H1 (cell line): Measurements from ENCODE around the gene LRRC26. TPM values are rescaled to one million over a fixed set of nuclear protein-coding genes. Genes with fewer than 3 reads are reported as not detected.

Source experiments
- CTCF ChIA-PET: fragments of 300-600 bp; sonication (Branson Sonifier 250); formaldehyde crosslinking; loops from one replicate; lab custom pipeline; 2021; ENCODE audit not compliant: partially characterized antibody; lab: Charles Lee
- POLR2A ChIA-PET: fragments of 300-600 bp; sonication (Branson Sonifier 250); formaldehyde crosslinking; loops from one replicate; lab custom pipeline; 2021; ENCODE audit warnings: inconsistent platforms; ENCODE audit not compliant: partially characterized antibody; lab: Charles Lee
- DNase-seq, 2 experiments: peaks; one replicate each; pipeline versions ENCODE4 v3.0.0 to v3.0.0-alpha.2; 2010 to 2022; ENCODE audit warnings: low spot score in 2 of 2, low read depth in 1 of 2, mixed read lengths in 1 of 2
- FAIRE-seq: peaks from 2 replicates; lab custom pipeline; 2011; peaks lifted over from hg19 to GRCh38; lab: Jason Lieb, UNC
- H2AFZ ChIP-seq: 2 replicates; pipeline ENCODE4 v1.8.1; 2012; ENCODE audit warnings: low read length, inconsistent platforms
- H2AK5ac ChIP-seq: 2 replicates; pipeline ENCODE4 v1.6.1; 2013; ENCODE audit warnings: low read depth, low read length
- H2BK120ac ChIP-seq: replicated peaks from 2 replicates; pipeline ENCODE3; 2013; ENCODE audit warnings: low read depth, low read length, inconsistent platforms
- H2BK12ac ChIP-seq: 2 replicates; pipeline ENCODE4 v1.6.1; 2013; ENCODE audit warnings: low read depth, low read length
- H2BK15ac ChIP-seq: 2 replicates; pipeline ENCODE4 v1.6.1; 2013; ENCODE audit warnings: low read length
- H2BK20ac ChIP-seq: 2 replicates; pipeline ENCODE4 v1.6.1; 2013; ENCODE audit warnings: low read length
- H2BK5ac ChIP-seq: 2 replicates; pipeline ENCODE4 v1.6.1; 2013; ENCODE audit warnings: low read depth, low read length
- H3K14ac ChIP-seq: 2 replicates; pipeline ENCODE4 v1.6.1; 2013; ENCODE audit warnings: inconsistent platforms; ENCODE audit not compliant: insufficient read length
- H3K18ac ChIP-seq: 2 replicates; pipeline ENCODE4 v1.6.1; 2013; ENCODE audit warnings: low read length; ENCODE audit errors: extremely low read depth
- H3K23ac ChIP-seq: 2 replicates; pipeline ENCODE4 v1.6.1; 2013; ENCODE audit warnings: inconsistent platforms; ENCODE audit not compliant: insufficient read length
- H3K23me2 ChIP-seq: 2 replicates; pipeline ENCODE4 v1.6.1; 2013; ENCODE audit warnings: low read depth, low read length
- H3K27ac ChIP-seq: 2 replicates; pipeline ENCODE4 v1.6.1; 2011; ENCODE audit warnings: low read depth, low read length, inconsistent platforms
- H3K27me3 ChIP-seq, 4 experiments: replicated peaks in 1 of 4; 1 replicate in 1 of 4; 2 replicates in 3 of 4; pipeline versions ENCODE4 v1.6.1 to v1.8.1; 2011 to 2013; ENCODE audit warnings: low read length in 3 of 4, mild to moderate bottlenecking in 3 of 4, inconsistent platforms in 2 of 4, mixed read lengths in 2 of 4, moderate library complexity in 1 of 4; ENCODE audit not compliant: control insufficient read depth in 3 of 4, insufficient read depth in 3 of 4; ENCODE audit errors: extremely low read depth in 1 of 4
- H3K36me3 ChIP-seq, 4 experiments: 2 replicates each; pipeline versions ENCODE4 v1.6.1 to v1.8.1; 2011 to 2013; ENCODE audit warnings: mild to moderate bottlenecking in 4 of 4, low read length in 3 of 4, moderate library complexity in 2 of 4, control low read depth in 1 of 4, inconsistent platforms in 1 of 4; ENCODE audit not compliant: insufficient read depth in 4 of 4, control insufficient read depth in 2 of 4
- H3K4ac ChIP-seq: replicated peaks from 2 replicates; pipeline ENCODE3; 2013; ENCODE audit warnings: low read length, low read depth, mixed read lengths, inconsistent platforms; ENCODE audit not compliant: insufficient read length
- H3K4me1 ChIP-seq, 4 experiments: replicated peaks in 1 of 4; 1 replicate in 1 of 4; 2 replicates in 3 of 4; pipeline versions ENCODE4 v1.6.1 to v1.8.1; 2011 to 2013; ENCODE audit warnings: low read length in 3 of 4, inconsistent platforms in 2 of 4, mixed read lengths in 1 of 4; ENCODE audit not compliant: insufficient read depth in 4 of 4, control insufficient read depth in 3 of 4
- H3K4me2 ChIP-seq, 2 experiments: 2 replicates each; pipeline versions ENCODE4 v1.6.1 to v1.8.1; 2011 to 2013; ENCODE audit warnings: low read depth in 2 of 2, low read length in 2 of 2, control low read depth in 1 of 2, inconsistent platforms in 1 of 2, mild to moderate bottlenecking in 1 of 2; ENCODE audit not compliant: insufficient read depth in 1 of 2
- H3K4me3 ChIP-seq, 4 experiments: fragments of 200-600, 300-600 bp in 1 of 4; sonication (generic), shearing (Covaris generic), sonication (Bioruptor Twin) in 1 of 4; 2 replicates each; pipeline versions ENCODE4 v1.5.1 to v1.8.1; 2011 to 2016; ENCODE audit warnings: low read length in 4 of 4, low read depth in 3 of 4, control low read depth in 2 of 4, inconsistent platforms in 2 of 4, mild to moderate bottlenecking in 2 of 4, mixed read lengths in 1 of 4, moderate library complexity in 1 of 4; ENCODE audit not compliant: insufficient read depth in 2 of 4; ENCODE audit errors: extremely low read depth in 1 of 4
- H3K56ac ChIP-seq: replicated peaks from 2 replicates; pipeline ENCODE3; 2013; ENCODE audit warnings: low read depth, mild to moderate bottlenecking, mixed read lengths, low read length, inconsistent platforms; ENCODE audit not compliant: insufficient read length
- H3K79me1 ChIP-seq: 2 replicates; pipeline ENCODE4 v1.6.1; 2013; ENCODE audit warnings: low read depth, low read length, control low read depth
- H3K79me2 ChIP-seq, 2 experiments: 2 replicates each; pipeline versions ENCODE4 v1.6.1 to v1.8.1; 2012 to 2013; ENCODE audit warnings: low read length in 2 of 2, mild to moderate bottlenecking in 2 of 2, inconsistent platforms in 1 of 2; ENCODE audit not compliant: insufficient read depth in 2 of 2, control insufficient read depth in 1 of 2
- H3K9ac ChIP-seq, 4 experiments: replicated peaks in 1 of 4; 1 replicate in 1 of 4; 2 replicates in 3 of 4; pipeline versions ENCODE4 v1.6.1 to v1.8.1; 2011 to 2013; ENCODE audit warnings: low read depth in 3 of 4, low read length in 3 of 4, control low read depth in 2 of 4, mild to moderate bottlenecking in 2 of 4, moderate library complexity in 2 of 4, inconsistent platforms in 1 of 4; ENCODE audit errors: extremely low read depth in 1 of 4
- H3K9me3 ChIP-seq, 2 experiments: 2 replicates each; pipeline versions ENCODE4 v1.6.1 to v1.8.1; 2012 to 2013; ENCODE audit warnings: mild to moderate bottlenecking in 2 of 2, moderate library complexity in 2 of 2, control low read depth in 1 of 2, inconsistent platforms in 1 of 2, low read depth in 1 of 2, low read length in 1 of 2, mixed read lengths in 1 of 2; ENCODE audit not compliant: insufficient read depth in 2 of 2
- H4K20me1 ChIP-seq, 2 experiments: replicated peaks in 1 of 2; 2 replicates each; pipeline versions ENCODE3 to v1.8.1; 2011 to 2013; ENCODE audit warnings: inconsistent platforms in 2 of 2, low read length in 2 of 2, mild to moderate bottlenecking in 1 of 2; ENCODE audit not compliant: insufficient read depth in 2 of 2, control insufficient read depth in 1 of 2
- H4K5ac ChIP-seq: 2 replicates; pipeline ENCODE4 v1.6.1; 2013; ENCODE audit warnings: low read length, low read depth, mixed read lengths, inconsistent platforms; ENCODE audit not compliant: insufficient read length
- H4K8ac ChIP-seq: 2 replicates; pipeline ENCODE4 v1.8.0; 2013; ENCODE audit warnings: mild to moderate bottlenecking, moderate library complexity, low read length, inconsistent platforms; ENCODE audit not compliant: insufficient read depth; ENCODE audit errors: extremely low read depth
- H4K91ac ChIP-seq: replicated peaks from 2 replicates; pipeline ENCODE3; 2013; ENCODE audit warnings: low read length, mixed read lengths, inconsistent platforms; ENCODE audit not compliant: insufficient read length
- CTBP2 ChIP-seq: IDR thresholded peaks from 2 replicates; pipeline ENCODE4 v1.7.0; 2011; ENCODE audit warnings: borderline replicate concordance, mild to moderate bottlenecking, moderate library complexity, mixed read lengths, low read length; ENCODE audit not compliant: insufficient read depth, insufficient read length
- POLR2A ChIP-seq, 2 experiments: IDR thresholded peaks; 1 replicate in 1 of 2; 2 replicates in 1 of 2; pipeline ENCODE4 v1.6.1; 2011; ENCODE audit warnings: low read depth in 2 of 2, low read length in 2 of 2, mild to moderate bottlenecking in 2 of 2; ENCODE audit errors: control extremely low read depth in 1 of 2
- SRF ChIP-seq: IDR thresholded peaks from 2 replicates; pipeline ENCODE4 v1.6.1; 2011; ENCODE audit warnings: mild to moderate bottlenecking, low read depth, low read length, moderate library complexity
- WGBS, 2 experiments: shearing (Covaris generic) in 1 of 2; methylation state at CpG; one replicate each; pipeline versions ENCODE4 v1.1.6 to v1.1.7; 2013 to 2015; ENCODE audit warnings: low lambda C conversion rate in 2 of 2, mixed read lengths in 2 of 2, inconsistent platforms in 1 of 2, low coverage in 1 of 2, missing lambda C conversion rate in 1 of 2; ENCODE audit not compliant: insufficient replicate concordance in 2 of 2, insufficient coverage in 1 of 2, insufficient read length in 1 of 2; ENCODE audit errors: extremely low coverage in 1 of 2, missing lambda C conversion rate in 1 of 2; 5-methylcytosine and 5-hydroxymethylcytosine counted together
- polyA plus RNA-seq, 7 experiments: library from polyadenylated mRNA; depleted of rRNA in 3 of 7; stranded (reverse) in 5 of 7; unstranded in 2 of 7; fragments of >200 nt in 5 of 7; fragments of 200-250 nt in 2 of 7; gene quantifications; 1 replicate in 5 of 7; 2 replicates in 1 of 7; 4 replicates in 1 of 7; pipeline versions ENCODE4 v1.2.1 to v1.2.3, GENCODE V29; 2011 to 2013; ENCODE audit warnings: missing spikeins in 2 of 7, mixed read lengths in 2 of 7
- total RNA-seq: library from RNA; stranded (reverse); fragmentation: NEBNext Ultra II Directional; extraction: Animal tissue kit (Norgen Biotek cat#: 25700); gene quantifications from 2 replicates; pipeline ENCODE4 v1.2.1, GENCODE V29; 2021

The LRRC26 gene
- total and polyA plus RNA-seq, 2 of the 8 experiments (the other 6 are each of a cell fraction or from before 2014, with no cell fraction given), result 0.34 to 0.85 TPM

DNA sequence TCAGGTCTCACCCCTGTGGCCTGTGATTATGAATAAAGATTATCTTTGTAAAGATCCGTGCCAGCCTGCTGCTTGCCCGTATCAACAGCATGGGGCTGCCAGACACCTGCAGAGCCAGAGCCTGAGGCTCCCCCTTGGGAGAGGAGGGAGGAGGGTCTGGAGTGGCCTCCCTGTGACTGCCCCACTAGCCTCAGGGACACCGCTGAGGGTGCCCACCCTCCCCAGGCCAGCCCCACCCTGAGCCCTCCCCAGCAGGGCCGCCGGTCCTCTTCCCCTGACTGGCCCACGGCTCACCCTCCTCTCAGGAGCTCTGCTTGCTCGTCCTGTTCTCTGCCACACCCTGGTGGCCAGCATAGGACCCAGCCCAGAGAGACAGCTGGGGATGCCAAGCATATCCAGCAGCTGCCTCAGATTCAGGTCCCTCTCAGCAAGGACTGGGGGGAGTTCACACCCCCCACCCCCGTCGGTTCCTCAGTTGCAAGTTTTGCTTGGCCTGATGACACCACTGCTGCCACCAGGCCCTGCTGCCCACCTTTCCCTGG, 20.5 kb upstream of the LRRC26 start:
- DNase-seq (no peak), FAIRE-seq (no peak)
- Histone ChIP-seq H2BK20ac (no peak overlapping the region), H2BK12ac (no peak overlapping the region), H3K36me3 (peaks cover 0 to 4% (median 1%) of the 10 kb centered on the region in 4 experiments; a peak in 2 of 8 replicates), H3K14ac (no peak overlapping the region), H4K20me1 (peaks cover 15 to 33% of the 10 kb centered on the region in 2 experiments), H3K27ac (no peak overlapping the region), H3K79me2 (peaks cover 0 to 34% of the 10 kb centered on the region in 2 experiments; a peak in 2 of 4 replicates), H3K4me2 (no peak overlapping the region; a peak in 1 of 4 replicates), H3K4ac (no peak overlapping the region), H3K56ac (no peak overlapping the region), H4K8ac (0 out of 2 replicates have a peak overlapping the region, but pooled peaks have one; percentile 71), H2BK120ac (no peak overlapping the region), H3K79me1 (peaks cover 11% of the 10 kb centered on the region), H3K4me1 (peaks cover 0 to 30% (median 10%) of the 10 kb centered on the region in 4 experiments; a peak in 6 of 7 replicates), H2AFZ (no peak overlapping the region), H3K18ac (no peak overlapping the region), H2BK5ac (no peak overlapping the region), H3K4me3 (no peak overlapping the region), H3K23me2 (peaks cover 8% of the 10 kb centered on the region; the same call in 1 of the 2 replicates), H3K9me3 (no peaks in the 10 kb centered on the region), H4K5ac (no peak overlapping the region), H4K91ac (no peak overlapping the region), H3K9ac (no peak overlapping the region), H2BK15ac (no peak overlapping the region), H3K23ac (no peak overlapping the region), H2AK5ac (no peak overlapping the region), H3K27me3 (no peaks in the 10 kb centered on the region; a peak in 1 of 7 replicates)
- TF ChIP-seq CTBP2 (no peak), SRF (no peak), POLR2A (IDR thresholded peaks at IDR 0.05; ENCODE audit: control extremely low read depth in 1 of 2, low read depth in 2 of 2, low read length in 2 of 2) (no peak)
- ChIA-PET CTCF (interaction anchor here (0.7 to 14.0 kb wide), 13 partner anchors 8 to 150 kb away, joined by 3 to 204 read pairs (median 5); partner anchors contain the start of genes CYSRT1, LRRC26, NDOR1 and NELFB), POLR2A (interaction anchor here (0.6 to 11.0 kb wide), 10 partner anchors 9 to 50 kb away, joined by 3 to 107 read pairs (median 16); partner anchors contain the start of genes CYSRT1, NDOR1, RNF224 and TMEM203)
- 84% methylated on average over 5 of the region's 9 CpGs; no CpG with 5 or more reads in 1 of the 2 experiments for WGBS, 2 experiments
